ENCODE measurements around the gene RSF1.

The RSF1 gene

GRCh38 chr11:77806993-77807392, 13.5 kb downstream of the RSF1 start:
- DNase-seq: no peak

GRCh38 chr11:77806415-77806814, 14.1 kb downstream of the RSF1 start:
- DNase-seq: no peak

GRCh38 chr11:77801477-77801876, 19.0 kb downstream of the RSF1 start:
- DNase-seq: no peak

GRCh38 chr11:77800449-77800848, 20.1 kb downstream of the RSF1 start:
- no peak for DNase-seq

GRCh38 chr11:77799338-77799737, 21.2 kb downstream of the RSF1 start:
- DNase-seq: no peak

- no peak for DNase-seq
Observed at GRCh38 chr11:77793972-77794371, 26.6 kb downstream of the RSF1 start.

GRCh38 chr11:77791301-77791700, 29.2 kb downstream of the RSF1 start:
- DNase-seq: no peak

- no peak for DNase-seq
Observed at GRCh38 chr11:77789731-77790476, 30.6 kb downstream of the RSF1 start.

- no peak for DNase-seq
Observed at GRCh38 chr11:77789061-77789730, 31.3 kb downstream of the RSF1 start.

- DNase-seq: no peak
Observed at GRCh38 chr11:77784572-77784971, 36.0 kb downstream of the RSF1 start.

- no peak for DNase-seq
Observed at GRCh38 chr11:77783025-77783424, 37.5 kb downstream of the RSF1 start.

- DNase-seq: no peak
Observed at GRCh38 chr11:77779935-77780334, 40.6 kb downstream of the RSF1 start.

- no peak for DNase-seq
Observed at GRCh38 chr11:77778549-77778948, 42.0 kb downstream of the RSF1 start.

GRCh38 chr11:77778118-77778517, 42.4 kb downstream of the RSF1 start:
- no peak for DNase-seq

- peak; percentile 8 for DNase-seq
Observed at GRCh38 chr11:77776455-77776854, 44.1 kb downstream of the RSF1 start.

- no peak for DNase-seq
Observed at GRCh38 chr11:77775936-77776335, 44.6 kb downstream of the RSF1 start.

GRCh38 chr11:77771135-77771534, 49.4 kb downstream of the RSF1 start:
- DNase-seq: no peak

GRCh38 chr11:77770629-77771028, 49.9 kb downstream of the RSF1 start:
- DNase-seq: no peak

- DNase-seq: no peak
Observed at GRCh38 chr11:77762426-77762825, 58.1 kb downstream of the RSF1 start.

- no peak for DNase-seq
Observed at GRCh38 chr11:77761491-77761890, 59.0 kb downstream of the RSF1 start.

- DNase-seq: no peak
Observed at GRCh38 chr11:77758331-77758730, 62.2 kb downstream of the RSF1 start.

- no peak for DNase-seq
Observed at GRCh38 chr11:77753230-77753629, 67.3 kb downstream of the RSF1 start.

- no peak for DNase-seq
Observed at GRCh38 chr11:77752516-77752915, 68.0 kb downstream of the RSF1 start.

GRCh38 chr11:77750394-77751156, 69.9 kb downstream of the RSF1 start:
- no peak for DNase-seq

All from NCI-H1092 (cell line).